Measurements from ENCODE around the gene PPP4R2. TPM values are rescaled to one million over a fixed set of nuclear protein-coding genes. Genes with fewer than 3 reads are reported as not detected.

The PPP4R2 gene
- total and polyA plus RNA-seq, 2 donors (not counting 3 experiments of a cell fraction or from before 2014, with no cell fraction given): 6.5 to 74.4 TPM

DNA sequence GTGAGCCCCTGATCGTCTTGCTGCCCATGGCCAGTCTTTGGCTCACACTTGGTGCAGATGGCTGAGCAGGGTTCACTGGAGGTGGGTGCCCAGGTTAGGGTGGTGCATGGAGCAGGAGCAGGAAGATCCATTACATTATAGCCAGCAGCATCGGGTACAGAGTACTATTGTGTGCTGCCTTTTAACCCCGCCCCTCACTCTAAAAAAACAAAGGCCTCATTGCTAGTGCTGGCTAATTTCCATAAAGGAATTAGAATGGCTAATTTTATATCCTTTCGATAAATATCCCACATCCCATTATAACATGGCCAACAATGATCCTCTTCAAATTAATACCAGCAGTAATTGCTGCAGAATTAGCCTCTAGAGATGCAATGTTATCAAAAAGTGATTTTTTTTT lies 45.8 kb upstream of the PPP4R2 start:
- TF ChIP-seq CTCF (IDR thresholded peaks at IDR 0.05; ENCODE audit: extremely low read depth in 1 of 2, insufficient read depth in 1 of 2, low read depth in 1 of 2, low read length in 2 of 2) (no peak), POLR2A (IDR thresholded peaks at IDR 0.05; ENCODE audit: low read depth, low read length) (no peak), MYC (IDR thresholded peaks at IDR 0.05; ENCODE audit: low read depth, low read length) (no peak), GATA2 (IDR thresholded peaks at IDR 0.05; ENCODE audit: insufficient read depth, insufficient read length, low read depth, low read length) (no peak), MAX (IDR thresholded peaks at IDR 0.05; ENCODE audit: insufficient read depth, insufficient read length) (no peak)
- no peaks in the 10 kb centered on the region for H3K9me1 ChIP-seq (replicated peaks; ENCODE audit: control insufficient read depth, extremely low read depth, insufficient read depth, low read length)
- CTCF ChIA-PET: interaction anchor here (0.6 to 0.8 kb wide), 2 partner anchors 21 to 106 kb away, joined by 3 read pairs; no protein-coding TSS in a partner anchor
- H4K20me1 ChIP-seq (replicated peaks; ENCODE audit: control insufficient read depth, extremely low read depth, insufficient read depth, low read length): no peaks in the 10 kb centered on the region
- no peaks in the 10 kb centered on the region for H3K36me3 ChIP-seq (ENCODE audit: control insufficient read depth in 2 of 2, extremely low read depth in 1 of 2, insufficient read depth in 2 of 2, low read length in 2 of 2)
- no peak for DNase-seq (ENCODE audit: low read depth, low spot score)
- no peak overlapping the region for H3K4me3 ChIP-seq (replicated peaks in 1 of 3; ENCODE audit: insufficient read depth in 1 of 3, low read depth in 1 of 3, low read length in 3 of 3)
- no peaks in the 10 kb centered on the region for H3K9me3 ChIP-seq (replicated peaks; ENCODE audit: control insufficient read depth, insufficient read depth, low read length)
- H3K27me3 ChIP-seq (ENCODE audit: control insufficient read depth in 2 of 2, insufficient read depth in 2 of 2, low read length in 2 of 2): no peaks in the 10 kb centered on the region
- BruUV-seq (replicated peaks): no TSS peak
- dilution Hi-C loops (cut with MboI; ENCODE audit: extremely low pct_ligation_motif_present, low sequenced_read_pairs): no loop called here
- H3K27ac ChIP-seq (ENCODE audit: insufficient read depth, low read depth, low read length): no peak overlapping the region
- H2AFZ ChIP-seq (ENCODE audit: low read depth, low read length): no peak overlapping the region
- H3K4me1 ChIP-seq (ENCODE audit: control insufficient read depth, extremely low read depth, insufficient read depth, low read length): peaks cover 1% of the 10 kb centered on the region
- H3K79me2 ChIP-seq (ENCODE audit: control insufficient read depth, insufficient read depth, low read length): no peaks in the 10 kb centered on the region
- intact Hi-C loops (cut with micrococcal nuclease): no loop called here
- POLR2A ChIA-PET: no interaction called here
- no peak for FAIRE-seq
- H3K9ac ChIP-seq (replicated peaks; ENCODE audit: extremely low read depth, insufficient read depth, low read length): no peak overlapping the region
- H3K4me2 ChIP-seq (ENCODE audit: insufficient read depth, low read length): no peak overlapping the region

DNA sequence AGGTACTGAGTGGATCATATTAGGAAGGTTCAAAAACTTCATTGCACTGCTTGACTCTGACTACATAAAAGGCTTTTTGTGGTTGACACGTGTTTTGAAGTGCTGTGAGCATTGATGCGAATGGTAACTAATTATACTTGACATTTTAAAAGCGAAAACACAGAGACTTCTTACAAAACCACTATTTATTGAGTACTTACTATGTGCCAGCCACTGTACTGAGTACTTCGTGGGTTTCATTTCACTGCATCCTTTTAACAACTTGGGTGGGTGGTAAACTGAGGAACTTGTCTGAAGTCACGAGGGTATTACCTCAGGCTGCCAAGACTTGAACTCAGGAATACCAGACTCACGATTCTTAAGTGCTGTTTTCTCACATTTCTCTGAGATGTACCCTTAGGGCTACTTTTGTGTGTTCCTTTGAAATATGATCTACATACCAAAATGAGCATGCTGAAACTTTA lies 45.3 kb upstream of the PPP4R2 start:
- Histone ChIP-seq H3K9ac (replicated peaks; ENCODE audit: extremely low read depth, insufficient read depth, low read length) (no peak overlapping the region), H3K4me1 (ENCODE audit: control insufficient read depth, extremely low read depth, insufficient read depth, low read length) (no peaks in the 10 kb centered on the region), H3K27me3 (ENCODE audit: control insufficient read depth in 2 of 2, insufficient read depth in 2 of 2, low read length in 2 of 2) (no peaks in the 10 kb centered on the region), H3K4me2 (ENCODE audit: insufficient read depth, low read length) (no peak overlapping the region), H3K36me3 (ENCODE audit: control insufficient read depth in 2 of 2, extremely low read depth in 1 of 2, insufficient read depth in 2 of 2, low read length in 2 of 2) (no peaks in the 10 kb centered on the region), H3K4me3 (replicated peaks in 1 of 3; ENCODE audit: insufficient read depth in 1 of 3, low read depth in 1 of 3, low read length in 3 of 3) (no peak overlapping the region), H3K9me3 (replicated peaks; ENCODE audit: control insufficient read depth, insufficient read depth, low read length) (no peaks in the 10 kb centered on the region), H3K79me2 (ENCODE audit: control insufficient read depth, insufficient read depth, low read length) (no peaks in the 10 kb centered on the region), H4K20me1 (replicated peaks; ENCODE audit: control insufficient read depth, extremely low read depth, insufficient read depth, low read length) (no peaks in the 10 kb centered on the region), H2AFZ (ENCODE audit: low read depth, low read length) (no peak overlapping the region), H3K9me1 (replicated peaks; ENCODE audit: control insufficient read depth, extremely low read depth, insufficient read depth, low read length) (no peaks in the 10 kb centered on the region), H3K27ac (ENCODE audit: insufficient read depth, low read depth, low read length) (no peak overlapping the region)
- TF ChIP-seq MYC (IDR thresholded peaks at IDR 0.05; ENCODE audit: low read depth, low read length): no peak
- TF ChIP-seq MAX (IDR thresholded peaks at IDR 0.05; ENCODE audit: insufficient read depth, insufficient read length): no peak
- no peak for TF ChIP-seq CTCF (IDR thresholded peaks at IDR 0.05; ENCODE audit: extremely low read depth in 1 of 2, insufficient read depth in 1 of 2, low read depth in 1 of 2, low read length in 2 of 2)
- TF ChIP-seq EZH2 (IDR thresholded peaks at IDR 0.05; ENCODE audit: borderline replicate concordance, low read depth, low read length, severe bottlenecking): no peak
- TF ChIP-seq GATA2 (IDR thresholded peaks at IDR 0.05; ENCODE audit: insufficient read depth, insufficient read length, low read depth, low read length): no peak
- TF ChIP-seq POLR2AphosphoS5 (IDR thresholded peaks at IDR 0.05; ENCODE audit: insufficient read depth, low read depth, low read length): no peak
- no peak for TF ChIP-seq FOS (IDR thresholded peaks at IDR 0.05; ENCODE audit: borderline replicate concordance, insufficient read depth, low read length)
- TF ChIP-seq POLR2A (IDR thresholded peaks at IDR 0.05; ENCODE audit: low read depth, low read length): no peak
- no peak for TF ChIP-seq JUN (IDR thresholded peaks at IDR 0.05; ENCODE audit: borderline replicate concordance, insufficient read depth, insufficient read length, low read depth)
- DNase-seq (ENCODE audit: low read depth, low spot score) (no peak), FAIRE-seq (no peak)
- BruUV-seq (replicated peaks): no TSS peak
- ChIA-PET POLR2A (no interaction called here), CTCF (no interaction called here)
- dilution Hi-C loops (cut with MboI; ENCODE audit: extremely low pct_ligation_motif_present, low sequenced_read_pairs) (no loop called here), intact Hi-C loops (cut with micrococcal nuclease) (no loop called here)

Data from endothelial cell of umbilical vein (primary cell).